ENCODE data around the gene FABP3.

FABP3 gene

GRCh38 chr1:31415658-31416057, 42.8 kb upstream of the FABP3 start:
- no peak for TF ChIP-seq CTCF (conservative IDR thresholded peaks at IDR 0.05; ENCODE audit: low read depth, low read length)
- H3K4me3 ChIP-seq (ENCODE audit: low read length): no peak overlapping the region
- no peak for DNase-seq (ENCODE audit: low read depth)

- no peak for DNase-seq (ENCODE audit: low read depth)
- no peak for TF ChIP-seq CTCF (conservative IDR thresholded peaks at IDR 0.05; ENCODE audit: low read depth, low read length)
- H3K4me3 ChIP-seq (ENCODE audit: low read length): no peak overlapping the region
Observed at GRCh38 chr1:31414980-31415370, 42.1 kb upstream of the FABP3 start.

- no peak for TF ChIP-seq CTCF (conservative IDR thresholded peaks at IDR 0.05; ENCODE audit: low read depth, low read length)
- H3K4me3 ChIP-seq (ENCODE audit: low read length): peak overlapping the region; percentile 81
- no peak for DNase-seq (ENCODE audit: low read depth)
Observed at GRCh38 chr1:31413405-31414001, 40.6 kb upstream of the FABP3 start.

GRCh38 chr1:31412732-31413404, 40.0 kb upstream of the FABP3 start, which contains the start of gene SERINC2:
SERINC2 (plus strand) TSS chr1:31413213; CDS start chr1:31413266, 53 bp downstream.
- no peak for DNase-seq (ENCODE audit: low read depth)
- peak within 1 kb of the TSS; percentile 81 for H3K4me3 ChIP-seq (ENCODE audit: low read length)
- no peak for TF ChIP-seq CTCF (conservative IDR thresholded peaks at IDR 0.05; ENCODE audit: low read depth, low read length)

- no peak for DNase-seq (ENCODE audit: low read depth)
- no peak overlapping the region for H3K4me3 ChIP-seq (ENCODE audit: low read length)
Observed at GRCh38 chr1:31412205-31412604, 39.3 kb upstream of the FABP3 start.

GRCh38 chr1:31410871-31411270, 38.0 kb upstream of the FABP3 start:
- H3K4me3 ChIP-seq (ENCODE audit: low read length): no peak overlapping the region
- TF ChIP-seq CTCF (conservative IDR thresholded peaks at IDR 0.05; ENCODE audit: low read depth, low read length): no peak
- no peak for DNase-seq (ENCODE audit: low read depth)

More at GRCh38 chr1:31412205-31412604, 39.3 kb upstream of the FABP3 start:
- TF ChIP-seq CTCF (conservative IDR thresholded peaks at IDR 0.05; ENCODE audit: low read depth, low read length): no peak
